Tongue (tissue), 2 donors: ENCODE measurements around the gene DSG4. TPM values are rescaled to one million over a fixed set of nuclear protein-coding genes. Genes with fewer than 3 reads are reported as not detected.

ENCODE experiments used
- DNase-seq: peaks from one replicate; pipeline ENCODE4 v3.0.0-alpha.2; 2015
- total RNA-seq: library from RNA; depleted of rRNA; stranded (reverse); fragments of >200 nt; gene quantifications from one replicate; pipeline ENCODE4 v1.2.3, GENCODE V29; 2014

Gene DSG4
- total RNA-seq, 1 donor from 2014 or later: not detected

DNA sequence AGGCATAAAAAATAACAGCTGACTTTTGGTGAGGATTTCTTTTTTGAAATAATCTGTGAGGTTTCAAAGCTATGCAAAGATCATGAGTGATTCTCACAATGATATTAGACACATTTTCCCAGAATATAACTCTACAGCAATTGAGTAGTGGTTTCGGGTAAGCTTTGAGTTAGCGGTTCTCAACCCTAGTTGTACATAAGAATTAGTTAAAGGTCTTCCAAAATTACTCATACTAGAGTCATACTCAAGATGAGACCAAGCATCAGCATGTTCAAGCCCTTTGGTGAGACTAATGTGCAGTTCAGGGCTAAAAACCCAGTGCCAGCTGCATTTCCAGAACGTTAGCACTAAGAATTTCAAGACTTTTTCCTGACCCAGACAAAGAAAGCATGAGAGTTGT, 31.1 kb downstream of the DSG4 start:
- no peak for DNase-seq

DNA sequence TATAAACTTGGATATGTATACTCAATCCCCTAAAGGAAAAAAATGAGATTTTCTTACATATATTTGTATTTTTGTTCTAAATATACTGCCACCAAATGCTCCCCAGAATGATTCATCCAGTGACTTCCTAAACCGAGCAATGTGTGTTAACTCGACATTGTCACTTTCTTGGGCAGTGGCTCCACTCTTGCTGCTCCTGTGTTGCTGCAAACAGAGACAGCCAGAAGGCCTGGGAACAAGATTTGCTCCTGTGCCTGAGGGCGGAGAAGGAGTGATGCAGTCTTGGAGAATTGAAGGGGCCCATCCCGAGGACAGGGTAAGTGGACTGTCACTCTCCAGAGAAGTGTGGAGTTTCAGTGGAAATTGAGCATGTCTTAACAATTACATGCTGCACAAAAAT, 32.7 kb downstream of the DSG4 start:
- no peak for DNase-seq

DNA sequence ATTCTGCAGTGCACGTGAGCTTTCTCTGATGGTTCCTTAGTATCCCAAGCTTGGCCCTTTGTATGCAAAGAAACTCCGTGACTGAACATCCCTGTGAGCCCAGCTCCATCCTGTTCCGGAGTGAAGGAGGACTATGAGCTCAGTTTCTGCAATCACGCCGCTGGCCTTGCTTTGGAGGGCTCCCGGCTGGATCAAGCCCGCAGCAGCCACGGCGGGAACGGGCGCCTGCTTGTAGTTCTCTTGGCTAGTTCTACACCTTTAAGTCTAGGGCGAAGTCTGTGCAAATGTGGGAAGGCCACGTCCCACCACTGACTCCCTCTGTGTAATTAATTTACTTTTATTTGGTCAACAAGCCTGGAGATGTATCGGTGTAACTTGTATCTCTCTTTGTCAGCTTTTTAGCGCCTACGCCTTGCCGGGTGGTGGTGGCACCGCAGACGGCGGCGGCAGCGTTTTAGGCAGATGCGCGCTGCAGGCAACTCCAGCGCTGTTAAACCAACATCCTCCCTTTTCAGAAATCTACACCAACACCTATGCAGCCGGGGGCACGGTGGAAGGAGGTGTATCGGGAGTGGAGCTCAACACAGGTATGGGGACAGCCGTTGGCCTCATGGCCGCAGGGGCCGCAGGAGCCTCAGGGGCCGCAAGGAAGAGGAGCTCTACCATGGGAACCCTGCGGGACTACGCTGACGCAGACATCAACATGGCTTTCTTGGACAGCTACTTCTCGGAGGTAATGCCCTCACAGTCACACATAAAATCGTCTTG, 34.3 kb downstream of the DSG4 start:
- no peak for DNase-seq

GRCh38 chr18:31413137-31413536, 36.6 kb downstream of the DSG4 start:
- DNase-seq: no peak

- DNase-seq: no peak
These were observed 41.3 kb downstream of the DSG4 start for GRCh38 chr18:31417850-31418249.

- DNase-seq: no peak
These were observed 42.9 kb downstream of the DSG4 start for GRCh38 chr18:31419457-31419932.

DNA sequence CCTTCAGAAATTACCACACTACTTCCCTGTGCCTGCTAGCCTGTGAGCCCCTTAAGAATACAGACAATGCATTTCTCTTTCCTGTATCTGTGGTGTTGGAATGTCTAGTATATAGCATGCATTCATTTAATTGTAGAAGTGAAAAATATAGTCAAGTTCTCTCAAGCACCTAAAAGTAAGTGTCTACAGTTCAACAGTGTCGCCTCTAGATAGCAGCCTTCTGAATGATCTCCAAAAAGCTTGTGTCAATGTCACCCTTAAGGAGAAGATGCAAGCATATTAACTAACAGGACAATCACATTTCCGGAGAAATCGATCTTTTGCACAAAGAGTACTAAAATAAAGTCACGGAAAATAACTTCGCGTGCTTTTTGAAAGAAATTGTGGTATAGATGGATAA, 43.5 kb downstream of the DSG4 start:
- no peak for DNase-seq

GRCh38 chr18:31420524-31420923, 43.9 kb downstream of the DSG4 start:
- DNase-seq: no peak

- no peak for DNase-seq
These were observed 47.9 kb downstream of the DSG4 start for GRCh38 chr18:31424383-31424988.

GRCh38 chr18:31426021-31426420, 49.4 kb downstream of the DSG4 start:
- DNase-seq: no peak

- no peak for DNase-seq
These were observed 50.4 kb downstream of the DSG4 start for GRCh38 chr18:31426871-31427406.

DNA sequence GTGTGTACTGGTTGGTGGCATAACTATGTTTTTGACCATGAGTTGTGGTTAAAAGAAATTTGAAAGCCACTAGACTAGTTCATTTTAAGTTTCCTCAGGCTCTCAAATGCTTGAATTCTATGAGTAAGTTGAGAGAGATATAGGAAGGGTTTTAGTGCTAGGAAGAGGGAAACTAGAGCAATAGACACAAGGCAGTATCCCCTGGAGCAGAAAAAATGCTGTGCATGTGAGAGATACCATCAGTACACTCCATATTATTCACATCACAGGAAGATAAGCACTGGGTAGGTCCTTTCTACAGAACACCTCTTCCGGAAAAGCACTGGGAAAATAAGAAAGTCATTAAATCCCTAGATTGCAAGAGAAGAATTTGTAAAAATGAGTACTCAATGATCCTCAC, 51.6 kb downstream of the DSG4 start:
- no peak for DNase-seq

DNA sequence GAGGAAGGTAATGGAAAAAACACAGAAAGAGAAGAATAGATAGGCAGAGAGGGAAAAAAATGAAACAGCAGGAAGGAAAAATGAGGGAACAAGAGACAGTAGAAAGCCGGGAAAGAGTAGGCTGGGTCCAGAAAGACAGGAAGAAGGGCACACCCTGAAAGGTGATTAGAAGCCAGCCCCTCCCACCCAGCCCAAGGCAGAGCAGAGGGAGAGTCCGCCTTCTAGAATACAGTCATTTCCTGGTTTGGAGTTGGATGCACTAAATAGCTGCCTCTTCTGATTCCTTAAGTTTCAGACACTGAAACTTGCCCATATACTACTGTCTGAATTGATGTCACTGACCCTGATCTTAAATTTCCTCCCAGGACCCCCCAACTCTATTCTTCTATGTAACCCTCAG, 53.0 kb downstream of the DSG4 start:
- DNase-seq: no peak

DNA sequence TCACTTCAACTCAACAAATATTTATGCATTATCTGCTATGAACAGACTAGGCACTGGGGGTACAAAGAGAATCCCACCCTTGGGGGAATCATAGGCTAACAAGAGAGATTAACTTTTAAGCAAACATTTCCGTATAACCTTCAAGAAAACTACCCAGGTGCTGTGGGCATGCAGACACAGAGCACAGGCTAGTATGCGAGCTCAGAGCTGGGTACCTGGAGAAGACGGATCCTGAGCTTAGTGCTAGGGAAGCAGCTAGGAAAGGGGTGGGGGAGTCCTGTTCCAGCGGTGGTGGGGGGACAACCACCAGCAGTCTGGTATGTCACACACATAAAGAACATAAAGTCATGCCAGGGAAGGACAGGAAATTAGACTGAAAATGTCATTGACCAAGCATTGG, 53.5 kb downstream of the DSG4 start:
- no peak for DNase-seq

GRCh38 chr18:31430554-31430953, 54.0 kb downstream of the DSG4 start:
- DNase-seq: no peak

- no peak for DNase-seq
These were observed 55.7 kb downstream of the DSG4 start for GRCh38 chr18:31432316-31432715.

- DNase-seq: no peak
These were observed 60.2 kb downstream of the DSG4 start for GRCh38 chr18:31436825-31437224.

DNA sequence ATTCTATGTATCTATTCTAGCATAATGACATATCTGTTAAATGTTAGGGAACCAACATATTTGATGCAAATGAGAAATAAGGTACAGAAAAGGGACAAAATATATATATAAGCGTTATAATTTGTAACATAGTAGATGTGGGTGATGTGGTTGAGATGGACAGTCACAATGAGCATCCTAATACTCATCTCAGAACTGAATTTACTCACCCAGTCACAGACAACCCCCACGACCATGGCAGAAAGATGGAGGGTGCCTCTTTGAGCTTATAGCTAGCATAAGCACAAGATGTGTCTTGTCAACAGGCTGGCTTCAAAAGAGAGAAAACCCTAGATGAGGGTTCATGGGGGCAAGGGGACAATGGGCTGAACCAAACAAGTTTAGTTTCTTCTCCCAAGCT, 61.8 kb downstream of the DSG4 start:
- no peak for DNase-seq

DNA sequence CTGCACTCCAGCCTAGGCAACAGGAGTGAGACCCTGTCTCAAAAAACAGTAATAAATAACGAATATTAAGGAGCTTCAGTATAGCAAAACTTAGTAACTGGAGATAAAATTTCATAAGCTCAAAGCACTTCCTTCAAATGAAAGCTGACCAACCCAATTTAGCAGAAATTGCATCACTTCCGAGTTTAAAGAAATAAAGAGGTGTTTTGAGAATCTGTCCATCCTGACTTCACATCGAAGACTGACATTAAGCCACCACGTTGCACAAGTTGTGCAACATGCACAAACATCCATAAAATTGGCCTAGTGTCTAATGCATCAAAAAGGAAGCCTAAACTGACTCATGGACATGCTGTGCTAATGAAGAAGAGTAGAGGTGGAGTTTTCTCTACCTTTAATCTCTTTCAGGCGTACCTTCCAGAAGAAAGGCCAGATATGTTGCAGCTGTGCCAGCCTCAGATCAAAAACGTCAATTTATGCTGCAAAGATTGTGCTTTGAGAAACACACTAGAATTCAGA, 63.3 kb downstream of the DSG4 start:
- DNase-seq: no peak

- DNase-seq: no peak
These were observed 64.2 kb downstream of the DSG4 start for GRCh38 chr18:31440787-31441186.

DNA sequence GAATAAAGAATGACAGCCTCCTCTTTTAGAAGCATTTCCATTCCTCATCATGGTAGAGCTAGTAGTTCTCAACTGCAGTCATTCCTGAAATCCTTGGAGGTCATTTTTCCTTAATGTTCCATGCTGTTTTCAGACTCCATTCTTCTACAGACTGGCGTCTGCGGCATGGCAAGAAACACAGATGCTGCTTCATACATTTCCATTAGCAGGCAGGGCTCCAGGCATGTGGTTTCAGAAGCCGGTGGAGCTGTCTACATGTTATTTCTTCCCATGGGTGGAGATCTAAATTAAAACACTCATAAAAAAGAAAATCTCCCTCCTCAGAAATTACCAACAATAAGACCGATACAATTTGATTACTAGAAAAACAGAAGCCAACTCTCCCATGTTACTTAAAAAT, 64.9 kb downstream of the DSG4 start:
- DNase-seq: no peak

DNA sequence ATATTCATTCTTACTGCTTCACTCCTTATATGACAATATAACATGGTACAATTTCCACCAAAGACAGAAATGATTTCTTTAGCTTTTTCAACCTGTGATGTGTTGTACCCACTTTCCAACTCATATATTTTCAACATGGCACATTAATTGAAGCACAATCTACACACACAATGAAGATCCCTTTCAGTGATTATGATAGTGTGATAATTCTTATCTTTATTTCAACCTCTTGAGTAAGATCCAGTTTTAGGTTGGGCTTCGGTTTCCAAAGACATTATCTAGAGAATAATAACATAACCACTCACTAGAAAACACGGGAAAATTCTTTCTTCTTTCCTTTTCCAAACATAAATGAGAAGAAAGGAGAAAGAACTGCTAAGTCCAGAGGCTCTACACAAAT, 67.6 kb downstream of the DSG4 start:
- no peak for DNase-seq

DNA sequence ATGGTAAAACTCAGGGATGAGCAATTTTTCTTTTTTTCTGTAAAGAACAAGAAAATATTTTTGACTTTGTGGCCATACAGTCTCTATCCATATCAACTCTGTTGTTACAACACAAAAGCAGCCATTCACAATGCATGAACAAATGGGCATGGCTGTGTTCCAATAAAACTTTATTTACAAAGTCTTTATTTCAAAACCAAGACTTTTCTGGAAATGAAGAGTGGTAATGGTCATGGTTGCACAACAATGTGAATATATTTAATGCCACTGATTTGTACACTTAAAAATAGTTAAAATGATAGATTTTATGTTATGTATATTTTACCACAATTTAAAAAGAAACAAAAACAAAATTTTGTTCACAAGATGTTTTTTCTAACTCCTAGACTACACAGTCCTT, 69.3 kb downstream of the DSG4 start:
- no peak for DNase-seq

DNA sequence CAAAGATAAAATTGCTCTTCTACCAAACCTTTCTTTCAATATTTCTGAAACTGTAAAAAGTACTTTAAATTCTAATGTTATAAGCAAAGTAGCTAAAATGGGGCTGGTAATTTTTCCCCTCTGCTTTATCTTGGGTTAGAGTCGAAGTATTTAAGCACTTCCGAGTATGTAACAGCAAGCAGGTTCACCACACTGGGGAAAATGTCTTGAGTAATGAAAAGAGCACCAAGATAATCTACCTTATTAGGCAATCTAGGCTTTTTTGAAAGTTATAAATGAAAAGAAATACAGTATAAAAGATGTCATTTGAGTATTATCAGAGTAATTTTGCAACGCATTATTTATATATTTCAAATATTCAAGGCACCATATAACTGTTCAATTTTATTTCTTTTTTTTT, 70.3 kb downstream of the DSG4 start:
- DNase-seq: no peak
